H1 (cell line): ENCODE measurements around the gene REELD1. TPM values are rescaled to one million over a fixed set of nuclear protein-coding genes. Genes with fewer than 3 reads are reported as not detected.

Experiments
- CTCF ChIA-PET: fragments of 300-600 bp; sonication (Branson Sonifier 250); formaldehyde crosslinking; loops from one replicate; lab custom pipeline; 2021; ENCODE audit not compliant: partially characterized antibody; lab: Charles Lee
- POLR2A ChIA-PET: fragments of 300-600 bp; sonication (Branson Sonifier 250); formaldehyde crosslinking; loops from one replicate; lab custom pipeline; 2021; ENCODE audit warnings: inconsistent platforms; ENCODE audit not compliant: partially characterized antibody; lab: Charles Lee
- DNase-seq, 2 experiments: peaks; one replicate each; pipeline versions ENCODE4 v3.0.0 to v3.0.0-alpha.2; 2010 to 2022; ENCODE audit warnings: low spot score in 2 of 2, low read depth in 1 of 2, mixed read lengths in 1 of 2
- FAIRE-seq: peaks from 2 replicates; lab custom pipeline; 2011; peaks lifted over from hg19 to GRCh38; lab: Jason Lieb, UNC
- H2AFZ ChIP-seq: 2 replicates; pipeline ENCODE4 v1.8.1; 2012; ENCODE audit warnings: low read length, inconsistent platforms
- H2AK5ac ChIP-seq: 2 replicates; pipeline ENCODE4 v1.6.1; 2013; ENCODE audit warnings: low read depth, low read length
- H2BK120ac ChIP-seq: replicated peaks from 2 replicates; pipeline ENCODE3; 2013; ENCODE audit warnings: low read depth, low read length, inconsistent platforms
- H2BK12ac ChIP-seq: 2 replicates; pipeline ENCODE4 v1.6.1; 2013; ENCODE audit warnings: low read depth, low read length
- H2BK15ac ChIP-seq: 2 replicates; pipeline ENCODE4 v1.6.1; 2013; ENCODE audit warnings: low read length
- H2BK20ac ChIP-seq: 2 replicates; pipeline ENCODE4 v1.6.1; 2013; ENCODE audit warnings: low read length
- H2BK5ac ChIP-seq: 2 replicates; pipeline ENCODE4 v1.6.1; 2013; ENCODE audit warnings: low read depth, low read length
- H3K14ac ChIP-seq: 2 replicates; pipeline ENCODE4 v1.6.1; 2013; ENCODE audit warnings: inconsistent platforms; ENCODE audit not compliant: insufficient read length
- H3K18ac ChIP-seq: 2 replicates; pipeline ENCODE4 v1.6.1; 2013; ENCODE audit warnings: low read length; ENCODE audit errors: extremely low read depth
- H3K23ac ChIP-seq: 2 replicates; pipeline ENCODE4 v1.6.1; 2013; ENCODE audit warnings: inconsistent platforms; ENCODE audit not compliant: insufficient read length
- H3K23me2 ChIP-seq: 2 replicates; pipeline ENCODE4 v1.6.1; 2013; ENCODE audit warnings: low read depth, low read length
- H3K27ac ChIP-seq: 2 replicates; pipeline ENCODE4 v1.6.1; 2011; ENCODE audit warnings: low read depth, low read length, inconsistent platforms
- H3K27me3 ChIP-seq, 4 experiments: replicated peaks in 1 of 4; 1 replicate in 1 of 4; 2 replicates in 3 of 4; pipeline versions ENCODE4 v1.6.1 to v1.8.1; 2011 to 2013; ENCODE audit warnings: low read length in 3 of 4, mild to moderate bottlenecking in 3 of 4, inconsistent platforms in 2 of 4, mixed read lengths in 2 of 4, moderate library complexity in 1 of 4; ENCODE audit not compliant: control insufficient read depth in 3 of 4, insufficient read depth in 3 of 4; ENCODE audit errors: extremely low read depth in 1 of 4
- H3K36me3 ChIP-seq, 4 experiments: 2 replicates each; pipeline versions ENCODE4 v1.6.1 to v1.8.1; 2011 to 2013; ENCODE audit warnings: mild to moderate bottlenecking in 4 of 4, low read length in 3 of 4, moderate library complexity in 2 of 4, control low read depth in 1 of 4, inconsistent platforms in 1 of 4; ENCODE audit not compliant: insufficient read depth in 4 of 4, control insufficient read depth in 2 of 4
- H3K4ac ChIP-seq: replicated peaks from 2 replicates; pipeline ENCODE3; 2013; ENCODE audit warnings: low read length, low read depth, mixed read lengths, inconsistent platforms; ENCODE audit not compliant: insufficient read length
- H3K4me1 ChIP-seq, 4 experiments: replicated peaks in 1 of 4; 1 replicate in 1 of 4; 2 replicates in 3 of 4; pipeline versions ENCODE4 v1.6.1 to v1.8.1; 2011 to 2013; ENCODE audit warnings: low read length in 3 of 4, inconsistent platforms in 2 of 4, mixed read lengths in 1 of 4; ENCODE audit not compliant: insufficient read depth in 4 of 4, control insufficient read depth in 3 of 4
- H3K4me2 ChIP-seq, 2 experiments: 2 replicates each; pipeline versions ENCODE4 v1.6.1 to v1.8.1; 2011 to 2013; ENCODE audit warnings: low read depth in 2 of 2, low read length in 2 of 2, control low read depth in 1 of 2, inconsistent platforms in 1 of 2, mild to moderate bottlenecking in 1 of 2; ENCODE audit not compliant: insufficient read depth in 1 of 2
- H3K4me3 ChIP-seq, 4 experiments: fragments of 200-600, 300-600 bp in 1 of 4; sonication (generic), shearing (Covaris generic), sonication (Bioruptor Twin) in 1 of 4; 2 replicates each; pipeline versions ENCODE4 v1.5.1 to v1.8.1; 2011 to 2016; ENCODE audit warnings: low read length in 4 of 4, low read depth in 3 of 4, control low read depth in 2 of 4, inconsistent platforms in 2 of 4, mild to moderate bottlenecking in 2 of 4, mixed read lengths in 1 of 4, moderate library complexity in 1 of 4; ENCODE audit not compliant: insufficient read depth in 2 of 4; ENCODE audit errors: extremely low read depth in 1 of 4
- H3K56ac ChIP-seq: replicated peaks from 2 replicates; pipeline ENCODE3; 2013; ENCODE audit warnings: low read depth, mild to moderate bottlenecking, mixed read lengths, low read length, inconsistent platforms; ENCODE audit not compliant: insufficient read length
- H3K79me1 ChIP-seq: 2 replicates; pipeline ENCODE4 v1.6.1; 2013; ENCODE audit warnings: low read depth, low read length, control low read depth
- H3K79me2 ChIP-seq, 2 experiments: 2 replicates each; pipeline versions ENCODE4 v1.6.1 to v1.8.1; 2012 to 2013; ENCODE audit warnings: low read length in 2 of 2, mild to moderate bottlenecking in 2 of 2, inconsistent platforms in 1 of 2; ENCODE audit not compliant: insufficient read depth in 2 of 2, control insufficient read depth in 1 of 2
- H3K9ac ChIP-seq, 4 experiments: replicated peaks in 1 of 4; 1 replicate in 1 of 4; 2 replicates in 3 of 4; pipeline versions ENCODE4 v1.6.1 to v1.8.1; 2011 to 2013; ENCODE audit warnings: low read depth in 3 of 4, low read length in 3 of 4, control low read depth in 2 of 4, mild to moderate bottlenecking in 2 of 4, moderate library complexity in 2 of 4, inconsistent platforms in 1 of 4; ENCODE audit errors: extremely low read depth in 1 of 4
- H3K9me3 ChIP-seq, 2 experiments: 2 replicates each; pipeline versions ENCODE4 v1.6.1 to v1.8.1; 2012 to 2013; ENCODE audit warnings: mild to moderate bottlenecking in 2 of 2, moderate library complexity in 2 of 2, control low read depth in 1 of 2, inconsistent platforms in 1 of 2, low read depth in 1 of 2, low read length in 1 of 2, mixed read lengths in 1 of 2; ENCODE audit not compliant: insufficient read depth in 2 of 2
- H4K20me1 ChIP-seq, 2 experiments: replicated peaks in 1 of 2; 2 replicates each; pipeline versions ENCODE3 to v1.8.1; 2011 to 2013; ENCODE audit warnings: inconsistent platforms in 2 of 2, low read length in 2 of 2, mild to moderate bottlenecking in 1 of 2; ENCODE audit not compliant: insufficient read depth in 2 of 2, control insufficient read depth in 1 of 2
- H4K5ac ChIP-seq: 2 replicates; pipeline ENCODE4 v1.6.1; 2013; ENCODE audit warnings: low read length, low read depth, mixed read lengths, inconsistent platforms; ENCODE audit not compliant: insufficient read length
- H4K8ac ChIP-seq: 2 replicates; pipeline ENCODE4 v1.8.0; 2013; ENCODE audit warnings: mild to moderate bottlenecking, moderate library complexity, low read length, inconsistent platforms; ENCODE audit not compliant: insufficient read depth; ENCODE audit errors: extremely low read depth
- H4K91ac ChIP-seq: replicated peaks from 2 replicates; pipeline ENCODE3; 2013; ENCODE audit warnings: low read length, mixed read lengths, inconsistent platforms; ENCODE audit not compliant: insufficient read length
- BACH1 ChIP-seq: IDR thresholded peaks from 2 replicates; pipeline ENCODE4 v1.6.1; 2012; ENCODE audit warnings: low read length, improper control_type of control experiment
- SAP30 ChIP-seq: fragments of 300-600 bp; sonication (generic); IDR thresholded peaks from 2 replicates; pipeline ENCODE4 v1.7.1; 2012; ENCODE audit warnings: low read length, moderate library complexity, mild to moderate bottlenecking, inconsistent platforms; ENCODE audit not compliant: insufficient read depth, insufficient replicate concordance
- WGBS, 2 experiments: shearing (Covaris generic) in 1 of 2; methylation state at CpG; one replicate each; pipeline versions ENCODE4 v1.1.6 to v1.1.7; 2013 to 2015; ENCODE audit warnings: low lambda C conversion rate in 2 of 2, mixed read lengths in 2 of 2, inconsistent platforms in 1 of 2, low coverage in 1 of 2, missing lambda C conversion rate in 1 of 2; ENCODE audit not compliant: insufficient replicate concordance in 2 of 2, insufficient coverage in 1 of 2, insufficient read length in 1 of 2; ENCODE audit errors: extremely low coverage in 1 of 2, missing lambda C conversion rate in 1 of 2; 5-methylcytosine and 5-hydroxymethylcytosine counted together
- polyA plus RNA-seq, 7 experiments: library from polyadenylated mRNA; depleted of rRNA in 3 of 7; stranded (reverse) in 5 of 7; unstranded in 2 of 7; fragments of >200 nt in 5 of 7; fragments of 200-250 nt in 2 of 7; gene quantifications; 1 replicate in 5 of 7; 2 replicates in 1 of 7; 4 replicates in 1 of 7; pipeline versions ENCODE4 v1.2.1 to v1.2.3, GENCODE V29; 2011 to 2013; ENCODE audit warnings: missing spikeins in 2 of 7, mixed read lengths in 2 of 7
- total RNA-seq: library from RNA; stranded (reverse); fragmentation: NEBNext Ultra II Directional; extraction: Animal tissue kit (Norgen Biotek cat#: 25700); gene quantifications from 2 replicates; pipeline ENCODE4 v1.2.1, GENCODE V29; 2021

REELD1 gene
- total and polyA plus RNA-seq, 2 of the 8 experiments (the other 6 are each of a cell fraction or from before 2014, with no cell fraction given) = 0.03 TPM; not detected in 1

- H3K4ac ChIP-seq = no peak overlapping the region
- no peak overlapping the region for H3K56ac ChIP-seq
- H3K27ac ChIP-seq = no peak overlapping the region
- no peak overlapping the region for H3K14ac ChIP-seq
- no peak overlapping the region for H2BK20ac ChIP-seq
- no peak overlapping the region for H3K4me2 ChIP-seq
- H2BK120ac ChIP-seq = no peak overlapping the region
- no peak overlapping the region for H3K9ac ChIP-seq
- no peak overlapping the region for H3K23ac ChIP-seq
- no peak overlapping the region for H4K91ac ChIP-seq
- H3K79me1 ChIP-seq = no peaks in the 10 kb centered on the region
- no peak overlapping the region for H2BK5ac ChIP-seq
- WGBS, 2 experiments = 81% methylated on average over 5 of the region's 5 CpGs; no CpG with 5 or more reads in 1 of the 2 experiments
- peaks cover 0 to 3% (median 2%) of the 10 kb centered on the region in 4 experiments; a peak in 3 of 7 replicates for H3K4me1 ChIP-seq
- no peaks in the 10 kb centered on the region for H3K36me3 ChIP-seq
- DNase-seq = no peak
- H2BK15ac ChIP-seq = no peak overlapping the region
- H3K18ac ChIP-seq = no peak overlapping the region
- H2BK12ac ChIP-seq = no peak overlapping the region
- no peaks in the 10 kb centered on the region for H3K79me2 ChIP-seq
- H4K20me1 ChIP-seq = no peaks in the 10 kb centered on the region
- FAIRE-seq = no peak
- H4K5ac ChIP-seq = no peak overlapping the region
- ChIA-PET POLR2A (no interaction called here), CTCF (interaction anchor here (1.3 kb wide), 1 partner anchor 17 kb away, joined by 4 read pairs; no protein-coding TSS in a partner anchor)
- H2AK5ac ChIP-seq = no peak overlapping the region
- no peaks in the 10 kb centered on the region for H3K23me2 ChIP-seq
- H3K27me3 ChIP-seq = peaks cover 0 to 1% (median 0%) of the 10 kb centered on the region in 4 experiments; a peak in 1 of 7 replicates
- H3K4me3 ChIP-seq = no peak overlapping the region
- H2AFZ ChIP-seq = no peak overlapping the region
- no peaks in the 10 kb centered on the region for H3K9me3 ChIP-seq
- H4K8ac ChIP-seq = no peak overlapping the region
- no peak for TF ChIP-seq SAP30
- no peak for TF ChIP-seq BACH1
These were observed 53.5 kb downstream of the REELD1 start for GRCh38 chr4:146267826-146268225.
